ENCODE results near the gene OBSCN.

The OBSCN gene

DNA sequence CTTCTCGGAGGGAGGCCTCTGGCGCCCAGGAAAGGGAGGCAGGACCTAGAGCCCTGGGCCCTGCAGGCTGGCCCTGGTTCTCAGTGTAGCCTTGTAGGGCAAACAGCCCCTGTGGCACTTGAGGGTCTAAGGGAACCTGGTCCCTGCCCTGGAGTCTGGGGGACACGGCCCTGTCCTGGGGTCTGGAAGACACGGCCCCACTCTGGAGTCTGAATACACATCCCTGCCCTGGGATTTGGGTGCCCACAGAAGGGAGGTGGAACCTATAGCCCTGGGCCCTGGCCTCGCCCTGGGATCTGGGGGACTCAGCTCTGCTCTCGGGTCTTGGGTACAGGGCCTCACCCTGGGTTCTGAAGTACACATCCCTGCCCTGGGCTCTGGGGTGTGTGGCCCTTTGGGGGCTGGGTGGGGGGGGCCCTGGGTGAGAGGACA, 97.9 kb downstream of the OBSCN start:
- H3K9me2 ChIP-seq (replicated peaks; ENCODE audit: low read depth, low read length), result no peaks in the 10 kb centered on the region
- no peak overlapping the region for H2AFZ ChIP-seq (ENCODE audit: low read length)
- H3K27me3 ChIP-seq (ENCODE audit: insufficient read depth, low read length, poor library complexity, severe bottlenecking), result no peaks in the 10 kb centered on the region
- H3K36me3 ChIP-seq (ENCODE audit: insufficient read depth, low read length), result no peaks in the 10 kb centered on the region
- H3K4me2 ChIP-seq (ENCODE audit: low read depth, low read length, poor library complexity, severe bottlenecking), result no peak overlapping the region
- H4K20me1 ChIP-seq (ENCODE audit: insufficient read depth, low read length, poor library complexity, severe bottlenecking), result no peaks in the 10 kb centered on the region
- no peak overlapping the region for H3K9ac ChIP-seq (ENCODE audit: low read depth, low read length, poor library complexity, severe bottlenecking)
- H3K4me3 ChIP-seq (ENCODE audit: low read length, poor library complexity, severe bottlenecking), result no peak overlapping the region
- no peaks in the 10 kb centered on the region for H3F3A ChIP-seq (ENCODE audit: low read depth)
- H3K79me2 ChIP-seq (ENCODE audit: insufficient read depth, low read length), result no peaks in the 10 kb centered on the region
- no peak for TF ChIP-seq EZH2phosphoT487 (IDR thresholded peaks at IDR 0.05; ENCODE audit: borderline replicate concordance)
- TF ChIP-seq, protein P1, sequence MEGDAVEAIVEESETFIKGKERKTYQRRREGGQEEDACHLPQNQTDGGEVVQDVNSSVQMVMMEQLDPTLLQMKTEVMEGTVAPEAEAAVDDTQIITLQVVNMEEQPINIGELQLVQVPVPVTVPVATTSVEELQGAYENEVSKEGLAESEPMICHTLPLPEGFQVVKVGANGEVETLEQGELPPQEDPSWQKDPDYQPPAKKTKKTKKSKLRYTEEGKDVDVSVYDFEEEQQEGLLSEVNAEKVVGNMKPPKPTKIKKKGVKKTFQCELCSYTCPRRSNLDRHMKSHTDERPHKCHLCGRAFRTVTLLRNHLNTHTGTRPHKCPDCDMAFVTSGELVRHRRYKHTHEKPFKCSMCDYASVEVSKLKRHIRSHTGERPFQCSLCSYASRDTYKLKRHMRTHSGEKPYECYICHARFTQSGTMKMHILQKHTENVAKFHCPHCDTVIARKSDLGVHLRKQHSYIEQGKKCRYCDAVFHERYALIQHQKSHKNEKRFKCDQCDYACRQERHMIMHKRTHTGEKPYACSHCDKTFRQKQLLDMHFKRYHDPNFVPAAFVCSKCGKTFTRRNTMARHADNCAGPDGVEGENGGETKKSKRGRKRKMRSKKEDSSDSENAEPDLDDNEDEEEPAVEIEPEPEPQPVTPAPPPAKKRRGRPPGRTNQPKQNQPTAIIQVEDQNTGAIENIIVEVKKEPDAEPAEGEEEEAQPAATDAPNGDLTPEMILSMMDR (conservative IDR thresholded peaks at IDR 0.05; ENCODE audit: low read length), result no peak
- peaks cover 14% of the 10 kb centered on the region for H3K9me3 ChIP-seq (ENCODE audit: insufficient read depth, low read depth, low read length)
- no peaks in the 10 kb centered on the region for H3K4me1 ChIP-seq (ENCODE audit: insufficient read depth, low read length, poor library complexity, severe bottlenecking)

DNA sequence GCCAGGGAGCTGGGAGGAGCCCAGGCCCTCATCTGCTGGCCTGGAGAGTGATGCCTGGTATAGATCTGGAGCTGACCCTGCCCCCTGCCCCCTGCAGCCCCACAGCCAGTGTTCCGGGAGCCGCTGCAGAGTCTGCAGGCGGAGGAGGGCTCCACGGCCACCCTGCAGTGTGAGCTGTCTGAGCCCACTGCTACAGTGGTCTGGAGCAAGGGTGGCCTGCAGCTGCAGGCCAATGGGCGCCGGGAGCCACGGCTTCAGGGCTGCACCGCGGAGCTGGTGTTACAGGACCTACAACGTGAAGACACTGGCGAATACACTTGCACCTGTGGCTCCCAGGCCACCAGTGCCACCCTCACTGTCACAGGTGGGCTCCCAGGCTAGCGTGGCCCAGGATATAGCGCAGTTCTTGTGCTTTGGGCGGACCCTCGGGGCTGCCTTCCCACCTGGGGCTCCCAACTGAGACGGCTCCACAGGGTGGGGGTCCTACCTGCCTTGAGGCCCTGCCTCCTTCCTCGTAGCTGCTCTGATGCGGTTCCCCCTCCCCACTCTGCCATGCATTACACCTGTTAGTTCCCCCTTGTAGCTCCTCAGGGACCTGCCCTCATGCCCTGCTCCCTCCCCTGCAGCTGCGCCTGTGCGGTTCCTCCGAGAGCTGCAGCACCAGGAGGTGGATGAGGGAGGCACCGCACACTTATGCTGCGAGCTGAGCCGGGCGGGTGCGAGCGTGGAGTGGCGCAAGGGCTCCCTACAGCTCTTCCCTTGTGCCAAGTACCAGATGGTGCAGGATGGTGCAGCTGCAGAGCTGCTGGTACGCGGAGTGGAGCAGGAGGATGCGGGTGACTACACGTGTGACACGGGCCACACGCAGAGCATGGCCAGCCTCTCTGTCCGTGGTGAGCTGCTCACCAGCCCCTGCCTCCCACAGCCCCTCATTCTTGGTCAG, 98.7 kb downstream of the OBSCN start:
- H3K79me2 ChIP-seq (ENCODE audit: insufficient read depth, low read length), result no peaks in the 10 kb centered on the region
- H3K4me1 ChIP-seq (ENCODE audit: insufficient read depth, low read length, poor library complexity, severe bottlenecking), result no peaks in the 10 kb centered on the region
- H4K20me1 ChIP-seq (ENCODE audit: insufficient read depth, low read length, poor library complexity, severe bottlenecking), result no peaks in the 10 kb centered on the region
- H3K36me3 ChIP-seq (ENCODE audit: insufficient read depth, low read length), result no peaks in the 10 kb centered on the region
- H3K9ac ChIP-seq (ENCODE audit: low read depth, low read length, poor library complexity, severe bottlenecking), result no peak overlapping the region
- H2AFZ ChIP-seq (ENCODE audit: low read length), result no peak overlapping the region
- peaks cover 17% of the 10 kb centered on the region for H3K9me3 ChIP-seq (ENCODE audit: insufficient read depth, low read depth, low read length)
- no peak for TF ChIP-seq EZH2phosphoT487 (IDR thresholded peaks at IDR 0.05; ENCODE audit: borderline replicate concordance)
- TF ChIP-seq, protein P1 (conservative IDR thresholded peaks at IDR 0.05; ENCODE audit: low read length), result no peak
- H3K4me2 ChIP-seq (ENCODE audit: low read depth, low read length, poor library complexity, severe bottlenecking), result no peak overlapping the region
- no peaks in the 10 kb centered on the region for H3F3A ChIP-seq (ENCODE audit: low read depth)
- H3K4me3 ChIP-seq (ENCODE audit: low read length, poor library complexity, severe bottlenecking), result no peak overlapping the region
- no peaks in the 10 kb centered on the region for H3K27me3 ChIP-seq (ENCODE audit: insufficient read depth, low read length, poor library complexity, severe bottlenecking)
- no peaks in the 10 kb centered on the region for H3K9me2 ChIP-seq (replicated peaks; ENCODE audit: low read depth, low read length)

DNA sequence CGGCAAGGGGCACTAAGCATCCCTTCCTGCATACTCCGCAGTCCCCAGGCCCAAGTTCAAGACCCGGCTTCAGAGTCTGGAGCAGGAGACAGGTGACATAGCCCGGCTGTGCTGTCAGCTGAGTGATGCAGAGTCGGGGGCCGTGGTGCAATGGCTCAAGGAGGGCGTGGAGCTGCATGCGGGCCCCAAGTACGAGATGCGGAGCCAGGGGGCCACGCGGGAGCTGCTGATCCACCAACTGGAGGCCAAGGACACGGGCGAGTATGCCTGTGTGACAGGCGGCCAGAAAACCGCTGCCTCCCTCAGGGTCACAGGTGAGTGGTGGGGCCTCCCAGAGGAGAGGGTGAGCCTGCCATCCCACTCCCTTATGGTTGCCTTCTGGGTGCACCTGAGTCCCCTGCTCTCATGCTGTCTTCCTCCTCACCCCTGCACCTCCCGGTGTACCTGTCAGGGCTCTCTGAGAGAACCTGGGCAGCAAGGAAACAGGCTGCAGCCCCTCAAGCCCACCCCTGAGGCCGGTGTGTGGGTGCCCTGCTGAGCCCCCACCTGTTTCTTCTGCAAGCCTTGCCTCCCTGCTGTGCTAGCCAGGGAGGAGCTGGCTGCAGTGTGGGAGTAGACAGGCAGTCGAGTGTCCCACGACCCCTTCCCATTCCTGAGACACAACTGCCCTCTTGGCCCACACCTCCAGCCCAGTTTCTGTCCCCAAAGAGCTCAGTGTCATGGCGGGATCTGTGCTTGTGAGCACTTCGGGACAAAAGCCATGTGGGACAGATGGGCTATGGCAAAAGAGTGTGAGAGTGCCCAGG, 99.6 kb downstream of the OBSCN start:
- Histone ChIP-seq H4K20me1 (ENCODE audit: insufficient read depth, low read length, poor library complexity, severe bottlenecking) (no peaks in the 10 kb centered on the region), H3K36me3 (ENCODE audit: insufficient read depth, low read length) (no peaks in the 10 kb centered on the region), H3K27me3 (ENCODE audit: insufficient read depth, low read length, poor library complexity, severe bottlenecking) (no peaks in the 10 kb centered on the region), H3K9me3 (ENCODE audit: insufficient read depth, low read depth, low read length) (peaks cover 19% of the 10 kb centered on the region; the same call in 1 of the 2 replicates), H2AFZ (ENCODE audit: low read length) (no peak overlapping the region), H3K4me2 (ENCODE audit: low read depth, low read length, poor library complexity, severe bottlenecking) (no peak overlapping the region), H3K4me3 (ENCODE audit: low read length, poor library complexity, severe bottlenecking) (no peak overlapping the region), H3F3A (ENCODE audit: low read depth) (no peaks in the 10 kb centered on the region), H3K79me2 (ENCODE audit: insufficient read depth, low read length) (no peaks in the 10 kb centered on the region), H3K9ac (ENCODE audit: low read depth, low read length, poor library complexity, severe bottlenecking) (no peak overlapping the region), H3K9me2 (replicated peaks; ENCODE audit: low read depth, low read length) (no peaks in the 10 kb centered on the region), H3K4me1 (ENCODE audit: insufficient read depth, low read length, poor library complexity, severe bottlenecking) (no peaks in the 10 kb centered on the region)
- TF ChIP-seq, protein P1 (conservative IDR thresholded peaks at IDR 0.05; ENCODE audit: low read length), result no peak
- TF ChIP-seq EZH2phosphoT487 (IDR thresholded peaks at IDR 0.05; ENCODE audit: borderline replicate concordance), result no peak
